22Rv1 (cell line): ENCODE results near the gene NEK11.

ENCODE experiments used
- ZFX ChIP-seq: fragments of 450-650 bp; IDR thresholded peaks from 2 replicates; pipeline ENCODE4 v1.6.1; 2017; ENCODE audit warnings: antibody characterized with exemption, borderline replicate concordance
- TF ChIP-seq, protein P1 (sequence below): fragments of 450-650 bp; IDR thresholded peaks from 2 replicates; pipeline ENCODE4 v1.5.1; 2017; ENCODE audit warnings: mild to moderate bottlenecking

DNA sequence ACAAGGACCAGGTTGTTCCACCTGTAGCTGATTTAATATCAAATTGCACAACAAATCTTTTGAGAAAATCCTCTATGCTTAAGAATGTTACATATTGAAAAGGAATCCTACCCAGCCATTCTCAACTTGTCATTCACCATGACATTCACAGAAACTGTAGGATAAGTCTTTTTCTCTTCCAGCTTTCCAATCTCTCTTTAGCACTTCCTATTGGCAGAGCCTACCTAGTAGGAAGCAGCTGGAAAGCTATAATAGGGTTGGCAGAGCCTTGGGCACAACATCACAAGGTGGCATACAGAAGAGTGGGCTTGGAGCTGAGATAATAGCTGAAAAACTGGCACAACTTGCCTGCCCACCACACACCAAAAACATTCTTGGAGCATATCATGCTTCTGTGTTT, 287.6 kb downstream of the NEK11 start:
- TF ChIP-seq, protein P1, sequence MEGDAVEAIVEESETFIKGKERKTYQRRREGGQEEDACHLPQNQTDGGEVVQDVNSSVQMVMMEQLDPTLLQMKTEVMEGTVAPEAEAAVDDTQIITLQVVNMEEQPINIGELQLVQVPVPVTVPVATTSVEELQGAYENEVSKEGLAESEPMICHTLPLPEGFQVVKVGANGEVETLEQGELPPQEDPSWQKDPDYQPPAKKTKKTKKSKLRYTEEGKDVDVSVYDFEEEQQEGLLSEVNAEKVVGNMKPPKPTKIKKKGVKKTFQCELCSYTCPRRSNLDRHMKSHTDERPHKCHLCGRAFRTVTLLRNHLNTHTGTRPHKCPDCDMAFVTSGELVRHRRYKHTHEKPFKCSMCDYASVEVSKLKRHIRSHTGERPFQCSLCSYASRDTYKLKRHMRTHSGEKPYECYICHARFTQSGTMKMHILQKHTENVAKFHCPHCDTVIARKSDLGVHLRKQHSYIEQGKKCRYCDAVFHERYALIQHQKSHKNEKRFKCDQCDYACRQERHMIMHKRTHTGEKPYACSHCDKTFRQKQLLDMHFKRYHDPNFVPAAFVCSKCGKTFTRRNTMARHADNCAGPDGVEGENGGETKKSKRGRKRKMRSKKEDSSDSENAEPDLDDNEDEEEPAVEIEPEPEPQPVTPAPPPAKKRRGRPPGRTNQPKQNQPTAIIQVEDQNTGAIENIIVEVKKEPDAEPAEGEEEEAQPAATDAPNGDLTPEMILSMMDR: no peak
- TF ChIP-seq ZFX: no peak
